ENCODE measurements around the gene NTM. TPM values are rescaled to one million over a fixed set of nuclear protein-coding genes. Genes with fewer than 3 reads are reported as not detected.
"Not testable (repeated sequence)": the region's sequence is repeated elsewhere in the genome, so short reads cannot be mapped to it uniquely, and the experiment has no call there.

The NTM gene
- total RNA-seq, 4 donors from 2014 or later, result 1.4 to 5.7 TPM; not detected in 2

GRCh38 chr11:132312161-132312560 lies 941.7 kb downstream of the NTM start:
- H3K27ac ChIP-seq, result no peak overlapping the region
- H3K9me3 ChIP-seq, result no peaks in the 10 kb centered on the region
- H3K4me3 ChIP-seq, result no peak overlapping the region
- intact Hi-C loops (cut with DNase I; ENCODE audit: low total_unique reads), result no loop called here
- H3K27me3 ChIP-seq, result no peaks in the 10 kb centered on the region
- no peaks in the 10 kb centered on the region for H3K4me1 ChIP-seq
- DNase-seq, result no peak
- TF ChIP-seq POLR2A (IDR thresholded peaks at IDR 0.05) (no peak), CTCF (IDR thresholded peaks at IDR 0.05) (no peak)
- H3K36me3 ChIP-seq, result no peaks in the 10 kb centered on the region

GRCh38 chr11:132312701-132313111 lies 942.3 kb downstream of the NTM start:
- Histone ChIP-seq H3K9me3 (no peaks in the 10 kb centered on the region), H3K36me3 (no peaks in the 10 kb centered on the region), H3K4me1 (no peaks in the 10 kb centered on the region), H3K4me3 (no peak overlapping the region), H3K27ac (no peak overlapping the region), H3K27me3 (no peaks in the 10 kb centered on the region)
- intact Hi-C loops (cut with DNase I; ENCODE audit: low total_unique reads), result no loop called here
- no peak for DNase-seq
- TF ChIP-seq POLR2A (IDR thresholded peaks at IDR 0.05) (no peak), CTCF (IDR thresholded peaks at IDR 0.05) (no peak)

- intact Hi-C loops (cut with DNase I; ENCODE audit: low total_unique reads), result no loop called here
- TF ChIP-seq CTCF (IDR thresholded peaks at IDR 0.05) (no peak), POLR2A (IDR thresholded peaks at IDR 0.05) (no peak)
Observed at GRCh38 chr11:132314911-132315455, 944.6 kb downstream of the NTM start.

GRCh38 chr11:132315696-132316095 lies 945.3 kb downstream of the NTM start:
- H3K9me3 ChIP-seq, result no peaks in the 10 kb centered on the region
- no peaks in the 10 kb centered on the region for H3K4me1 ChIP-seq
- no peak overlapping the region for H3K4me3 ChIP-seq
- no peak for TF ChIP-seq CTCF (IDR thresholded peaks at IDR 0.05)
- no peak for TF ChIP-seq POLR2A (IDR thresholded peaks at IDR 0.05)
- DNase-seq, result no peak
- intact Hi-C loops (cut with DNase I; ENCODE audit: low total_unique reads), result no loop called here
- H3K27ac ChIP-seq, result no peak overlapping the region
- no peaks in the 10 kb centered on the region for H3K36me3 ChIP-seq
- no peaks in the 10 kb centered on the region for H3K27me3 ChIP-seq

More at GRCh38 chr11:132314911-132315455, 944.6 kb downstream of the NTM start:
- no peaks in the 10 kb centered on the region for H3K36me3 ChIP-seq
- no peak overlapping the region for H3K27ac ChIP-seq
- no peaks in the 10 kb centered on the region for H3K4me1 ChIP-seq
- H3K9me3 ChIP-seq, result no peaks in the 10 kb centered on the region
- no peak for DNase-seq
- H3K4me3 ChIP-seq, result no peak overlapping the region
- H3K27me3 ChIP-seq, result no peaks in the 10 kb centered on the region

- no peaks in the 10 kb centered on the region for H3K36me3 ChIP-seq
- no peaks in the 10 kb centered on the region for H3K4me1 ChIP-seq
- no peaks in the 10 kb centered on the region for H3K27me3 ChIP-seq
- no peak overlapping the region for H3K27ac ChIP-seq
- intact Hi-C loops (cut with DNase I; ENCODE audit: low total_unique reads), result no loop called here
- TF ChIP-seq POLR2A (IDR thresholded peaks at IDR 0.05) (no peak), CTCF (IDR thresholded peaks at IDR 0.05) (no peak)
- H3K9me3 ChIP-seq, result no peaks in the 10 kb centered on the region
- no peak for DNase-seq
- H3K4me3 ChIP-seq, result no peak overlapping the region
Observed at GRCh38 chr11:132318421-132319157, 948.2 kb downstream of the NTM start.

- H3K27me3 ChIP-seq; H3K9me3 ChIP-seq; H3K36me3 ChIP-seq; H3K27ac ChIP-seq; H3K4me1 ChIP-seq; intact Hi-C loops (cut with DNase I; ENCODE audit: low total_unique reads); DNase-seq; H3K4me3 ChIP-seq: not testable (repeated sequence)
Observed at GRCh38 chr11:132319419-132319818, 949.0 kb downstream of the NTM start.

Measured in uterus (tissue), 4 donors.